ENCODE results near the gene TP53RK.

- TF ChIP-seq CTCF (IDR thresholded peaks at IDR 0.05): no peak
- TF ChIP-seq POLR2A (IDR thresholded peaks at IDR 0.05): no peak
- TF ChIP-seq EP300 (IDR thresholded peaks at IDR 0.05): no peak
- no peak for TF ChIP-seq POLR2AphosphoS5 (IDR thresholded peaks at IDR 0.05)
Measured at GRCh38 chr20:46642265-46642968, 46.8 kb downstream of the TP53RK start.
